ENCODE measurements around the gene RASSF5. TPM values are rescaled to one million over a fixed set of nuclear protein-coding genes. Genes with fewer than 3 reads are reported as not detected.

RASSF5 gene
- total RNA-seq, 1 experiment from 2014 or later: 12.4 TPM

GRCh38 chr1:206466840-206467649 lies 40.3 kb upstream of the RASSF5 start:
- Histone ChIP-seq H2AFZ (no peak overlapping the region), H3K79me2 (ENCODE audit: low read depth) (no peaks in the 10 kb centered on the region; the same call in 1 of the 2 replicates), H3K4me3 (no peak overlapping the region), H3K9me3 (ENCODE audit: insufficient read depth, low read depth) (no peaks in the 10 kb centered on the region), H4K20me1 (ENCODE audit: insufficient read depth) (no peaks in the 10 kb centered on the region; the same call in 1 of the 2 replicates), H3K27ac (no peak overlapping the region), H3K36me3 (ENCODE audit: low read depth) (0 out of 2 replicates have a peak, but pooled peaks cover 3% of the 10 kb centered on the region), H3K4me1 (replicated peaks; ENCODE audit: insufficient read depth) (peaks cover 25% of the 10 kb centered on the region), H3K4me2 (no peak overlapping the region), H3K27me3 (ENCODE audit: insufficient read depth, low read depth) (no peaks in the 10 kb centered on the region), H3F3A (ENCODE audit: insufficient read depth, low read depth) (peaks cover 22% of the 10 kb centered on the region), H3K9me2 (ENCODE audit: insufficient read depth) (no peaks in the 10 kb centered on the region)
- CTCF ChIA-PET: interaction anchor here (0.7 kb wide), 1 partner anchor 224 kb away, joined by 3 read pairs; no protein-coding TSS in a partner anchor
- POLR2A ChIA-PET (ENCODE audit: unreplicated experiment): no interaction called here
- no TSS peak for BruUV-seq (replicated peaks)
- no peak for TF ChIP-seq CTCF (conservative IDR thresholded peaks at IDR 0.05)
- DNase-seq: no peak
- intact Hi-C loops (cut with micrococcal nuclease; ENCODE audit: unreplicated experiment): no loop called here

- H3K79me2 ChIP-seq (ENCODE audit: low read depth): no peaks in the 10 kb centered on the region; the same call in 1 of the 2 replicates
- DNase-seq: no peak
- no peaks in the 10 kb centered on the region for H3K9me2 ChIP-seq (ENCODE audit: insufficient read depth)
- no peak overlapping the region for H3K27ac ChIP-seq
- no peak overlapping the region for H3K4me3 ChIP-seq
- no peak overlapping the region for H2AFZ ChIP-seq
- ChIA-PET POLR2A (ENCODE audit: unreplicated experiment) (no interaction called here), CTCF (interaction anchor here (0.7 kb wide), 1 partner anchor 223 kb away, joined by 3 read pairs; no protein-coding TSS in a partner anchor)
- no peaks in the 10 kb centered on the region for H3K36me3 ChIP-seq (ENCODE audit: low read depth)
- peaks cover 18% of the 10 kb centered on the region for H3F3A ChIP-seq (ENCODE audit: insufficient read depth, low read depth)
- intact Hi-C loops (cut with micrococcal nuclease; ENCODE audit: unreplicated experiment): no loop called here
- BruUV-seq (replicated peaks): no TSS peak
- H4K20me1 ChIP-seq (ENCODE audit: insufficient read depth): no peaks in the 10 kb centered on the region
- H3K4me1 ChIP-seq (replicated peaks; ENCODE audit: insufficient read depth): peaks cover 34% of the 10 kb centered on the region
- H3K9me3 ChIP-seq (ENCODE audit: insufficient read depth, low read depth): no peaks in the 10 kb centered on the region
- no peak overlapping the region for H3K4me2 ChIP-seq
- TF ChIP-seq CTCF (conservative IDR thresholded peaks at IDR 0.05): no peak
- no peak for TF ChIP-seq EZH2 (IDR thresholded peaks at IDR 0.05; ENCODE audit: low read depth)
- H3K27me3 ChIP-seq (ENCODE audit: insufficient read depth, low read depth): no peaks in the 10 kb centered on the region
Measured at GRCh38 chr1:206467915-206468314, 39.4 kb upstream of the RASSF5 start.

GRCh38 chr1:206468571-206468970 lies 38.8 kb upstream of the RASSF5 start:
- Histone ChIP-seq H3K27ac (no peak overlapping the region), H3K9me2 (ENCODE audit: insufficient read depth) (no peaks in the 10 kb centered on the region), H3K4me2 (no peak overlapping the region), H3K4me1 (replicated peaks; ENCODE audit: insufficient read depth) (peaks cover 37% of the 10 kb centered on the region), H2AFZ (no peak overlapping the region), H3K79me2 (ENCODE audit: low read depth) (no peaks in the 10 kb centered on the region; the same call in 1 of the 2 replicates), H4K20me1 (ENCODE audit: insufficient read depth) (no peaks in the 10 kb centered on the region), H3K9me3 (ENCODE audit: insufficient read depth, low read depth) (no peaks in the 10 kb centered on the region), H3K27me3 (ENCODE audit: insufficient read depth, low read depth) (no peaks in the 10 kb centered on the region), H3F3A (ENCODE audit: insufficient read depth, low read depth) (peaks cover 18% of the 10 kb centered on the region), H3K4me3 (no peak overlapping the region), H3K36me3 (ENCODE audit: low read depth) (no peaks in the 10 kb centered on the region)
- TF ChIP-seq EZH2 (IDR thresholded peaks at IDR 0.05; ENCODE audit: low read depth) (no peak), CTCF (conservative IDR thresholded peaks at IDR 0.05) (no peak)
- no TSS peak for BruUV-seq (replicated peaks)
- intact Hi-C loops (cut with micrococcal nuclease; ENCODE audit: unreplicated experiment): no loop called here
- CTCF ChIA-PET: no interaction called here
- DNase-seq: peak in 1 of 2 experiments; percentile 35
- POLR2A ChIA-PET (ENCODE audit: unreplicated experiment): no interaction called here

Measured in PC-9 (cell line).